RCC 7860 (cell line): ENCODE results near the gene GALNT1.

Source experiments
- DNase-seq: peaks from one replicate; pipeline ENCODE4 v3.0.0-alpha.2; 2015; ENCODE audit warnings: low spot score
- FAIRE-seq: peaks from 2 replicates; lab custom pipeline; 2012; peaks lifted over from hg19 to GRCh38; lab: Jason Lieb, UNC

The GALNT1 gene

DNA sequence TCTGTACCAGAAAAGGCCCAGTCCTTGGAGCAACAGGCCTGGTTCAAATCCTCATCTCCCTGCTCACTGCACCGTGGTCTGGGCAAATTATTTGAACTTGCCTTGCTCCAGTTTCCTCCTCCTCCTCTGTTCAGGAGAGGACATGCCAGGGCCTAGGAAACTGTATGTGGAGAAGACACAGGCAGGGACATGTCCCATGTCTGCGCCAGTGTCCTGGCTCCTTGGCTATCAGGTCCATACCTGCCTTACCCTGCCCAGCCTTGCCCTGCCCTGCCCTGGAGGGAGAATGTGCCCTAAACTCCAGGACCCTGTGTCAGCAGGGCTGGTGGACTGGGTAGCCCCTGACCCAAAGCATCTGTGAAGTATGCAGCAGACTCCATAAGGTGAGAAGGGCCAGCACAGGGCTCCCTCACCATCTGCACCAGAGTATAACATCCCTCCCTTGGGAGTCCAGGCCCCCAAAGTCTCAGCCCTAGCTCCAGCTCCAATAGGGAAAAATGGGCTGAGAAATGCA, 165.3 kb downstream of the GALNT1 start:
- DNase-seq = no peak
- no peak for FAIRE-seq

- FAIRE-seq (no peak), DNase-seq (no peak)
Observed at GRCh38 chr18:35747894-35748472, 166.4 kb downstream of the GALNT1 start.

DNA sequence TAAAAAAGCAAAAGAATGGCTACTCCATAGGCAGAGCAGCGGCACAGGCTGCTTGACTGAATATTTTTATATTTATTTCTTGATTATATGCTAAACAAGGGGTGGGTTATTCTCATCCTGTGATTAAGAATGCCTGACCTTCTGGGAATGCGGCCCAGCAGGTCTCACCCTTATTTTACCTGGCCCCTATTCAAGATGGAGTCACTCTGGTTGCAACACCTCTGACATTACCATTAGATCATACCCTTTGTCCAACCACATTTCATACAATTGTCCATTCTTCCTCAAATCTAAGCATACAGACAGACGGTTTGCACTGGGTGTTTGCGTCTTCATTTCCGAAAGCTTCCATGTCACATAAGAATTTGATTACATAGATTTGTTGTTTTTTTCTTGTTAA, 168.2 kb downstream of the GALNT1 start:
- no peak for FAIRE-seq

DNA sequence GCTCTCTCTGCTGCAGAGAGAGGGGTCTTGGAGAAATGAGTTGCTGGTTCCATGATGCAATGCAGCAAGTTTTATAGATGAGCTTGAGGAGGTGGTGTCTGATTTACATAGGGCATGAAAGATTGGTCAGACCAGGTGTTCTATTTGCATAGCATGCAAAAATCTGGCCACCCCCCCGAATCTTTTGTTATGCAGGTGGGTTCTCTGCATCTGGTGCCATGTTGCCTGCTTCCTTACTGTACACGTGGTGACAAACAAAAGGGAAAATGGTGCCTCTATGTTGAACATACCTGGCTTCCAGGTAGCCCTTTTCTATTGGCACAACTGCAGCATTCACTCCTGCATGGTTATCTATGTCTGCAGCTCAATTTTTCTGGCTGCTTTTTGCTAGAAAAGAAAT, 169.4 kb downstream of the GALNT1 start:
- FAIRE-seq = no peak

More for the DNA sequence above, 168.2 kb downstream of the GALNT1 start:
- DNase-seq = no peak

GRCh38 chr18:35753306-35753910, 171.9 kb downstream of the GALNT1 start:
- no peak for FAIRE-seq
- no peak for DNase-seq

More for the DNA sequence above, 169.4 kb downstream of the GALNT1 start:
- DNase-seq = no peak

GRCh38 chr18:35754464-35754863, 172.9 kb downstream of the GALNT1 start:
- DNase-seq (no peak), FAIRE-seq (no peak)

- FAIRE-seq = no peak
- no peak for DNase-seq
Observed at GRCh38 chr18:35755369-35755768, 173.8 kb downstream of the GALNT1 start.

DNA sequence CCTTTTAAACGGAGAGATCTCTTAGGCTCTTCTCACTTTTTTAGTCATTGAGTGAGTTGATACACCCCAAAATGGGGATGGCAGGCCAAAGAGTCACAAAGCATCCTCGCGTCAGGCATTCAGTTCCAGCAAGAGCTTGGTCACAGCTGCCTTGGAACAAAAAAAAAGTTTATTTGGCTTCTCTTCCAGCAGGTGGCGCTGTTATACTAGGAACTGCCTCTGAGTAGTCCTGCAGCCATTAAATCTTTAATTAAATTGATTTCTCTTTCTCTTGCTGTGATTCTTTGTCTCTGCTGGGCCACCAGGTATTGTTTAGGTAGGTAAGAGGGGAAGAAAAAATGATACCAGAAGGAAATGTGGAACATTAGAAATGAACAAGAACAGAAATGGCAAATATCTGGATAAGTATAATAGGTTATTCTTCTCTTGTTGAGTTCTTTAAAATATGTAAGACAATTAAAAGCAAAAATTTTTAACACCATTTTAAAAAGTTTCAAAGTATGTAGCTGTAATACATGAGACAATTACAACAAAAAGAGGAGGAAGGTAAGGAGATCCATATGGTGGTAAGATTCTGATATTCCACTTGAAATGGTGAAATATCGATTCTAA, 175.1 kb downstream of the GALNT1 start:
- DNase-seq (peak; percentile 48), FAIRE-seq (no peak)
